RPMI8226 (cell line): Measurements from ENCODE around the gene FOXK2.
A peak's percentile ranks its signal among the peaks of the same experiment; 100 is the strongest.
"Not testable (repeated sequence)": the region's sequence is repeated elsewhere in the genome, so short reads cannot be mapped to it uniquely, and the experiment has no call there.

Source experiments
- DNase-seq: peaks from one replicate; pipeline ENCODE4 v3.0.0-alpha.2; 2015

The FOXK2 gene

DNA sequence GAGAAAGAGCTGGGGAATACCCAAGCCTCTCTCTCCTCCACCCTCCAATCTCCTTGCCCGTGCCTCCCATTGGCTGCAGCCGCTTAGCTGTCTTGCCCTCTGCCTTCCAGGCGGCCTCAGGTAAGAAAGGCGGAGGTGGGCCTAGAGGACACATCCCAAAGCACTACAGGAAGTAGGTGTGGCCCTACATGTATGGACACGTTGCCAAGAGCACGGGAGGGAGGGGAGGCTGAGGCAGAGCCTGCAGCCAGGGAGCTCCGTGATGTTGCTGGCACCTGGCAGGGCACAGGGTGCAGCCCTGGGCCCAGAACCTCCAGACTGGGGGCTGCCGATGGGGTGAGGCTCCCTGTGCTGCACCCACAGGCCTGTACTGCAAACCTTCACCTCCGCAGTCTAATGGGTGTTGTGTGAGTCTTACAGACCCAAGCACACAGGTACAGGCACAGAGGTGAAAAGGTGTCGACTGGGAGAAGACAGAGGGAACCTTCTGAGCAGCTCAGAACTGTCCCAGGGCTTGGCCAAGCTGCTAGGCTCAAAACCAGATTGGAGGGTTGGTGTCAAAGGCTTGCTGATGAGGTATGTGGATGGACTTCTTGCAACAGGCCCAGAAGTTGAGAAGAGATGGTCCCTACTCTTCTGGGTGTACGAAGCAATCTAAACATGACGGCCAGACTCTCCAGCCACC is 23.5 kb upstream of the FOXK2 start:
- no peak for DNase-seq

GRCh38 chr17:82496529-82497434 is 22.8 kb upstream of the FOXK2 start:
- peak; percentile 96 for DNase-seq

DNA sequence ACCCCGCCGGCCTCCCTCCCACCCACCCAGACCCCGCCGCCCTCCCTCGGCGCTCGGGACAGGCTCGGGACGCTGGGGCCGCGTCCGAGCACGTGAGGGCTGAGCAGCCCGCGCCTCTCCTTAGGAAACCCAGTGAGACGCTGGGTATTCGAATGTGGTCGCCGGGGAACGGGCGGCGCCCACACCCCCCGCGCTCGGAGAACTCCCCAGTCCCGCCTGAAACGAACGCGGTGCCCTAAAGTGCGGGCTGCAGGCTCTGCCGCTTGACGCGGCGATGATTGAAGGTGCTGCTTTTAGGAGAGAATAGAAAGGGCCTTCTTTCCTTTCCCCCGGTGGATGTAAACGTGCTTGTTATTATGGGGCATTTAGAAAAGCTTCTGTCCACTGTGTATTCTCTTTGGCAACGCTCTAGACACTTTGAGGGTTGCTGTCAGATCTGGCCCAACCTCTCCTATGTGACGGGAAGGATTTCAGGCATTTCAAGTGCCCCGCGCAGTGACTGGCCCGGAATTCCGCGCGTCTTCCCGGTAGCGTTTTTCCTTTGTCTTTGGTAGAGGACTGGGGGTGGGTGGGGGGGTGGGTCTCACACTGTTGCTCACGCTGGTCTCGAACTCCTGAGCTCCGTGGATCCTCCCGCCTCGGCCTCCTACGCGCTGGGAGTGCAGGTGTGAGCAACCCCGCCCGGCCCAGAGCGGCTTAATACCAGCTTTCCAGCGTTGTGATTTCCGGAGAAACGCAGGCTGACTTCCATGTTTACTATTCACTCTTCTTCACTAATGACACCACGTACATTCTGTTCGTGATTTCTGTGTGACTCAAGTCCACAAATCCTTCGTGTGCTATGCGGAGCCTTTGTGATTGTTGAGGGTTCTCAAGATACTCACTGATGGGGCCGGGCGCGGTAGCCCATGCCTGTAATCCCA is 21.8 kb upstream of the FOXK2 start:
- DNase-seq, result peak; percentile 66

DNA sequence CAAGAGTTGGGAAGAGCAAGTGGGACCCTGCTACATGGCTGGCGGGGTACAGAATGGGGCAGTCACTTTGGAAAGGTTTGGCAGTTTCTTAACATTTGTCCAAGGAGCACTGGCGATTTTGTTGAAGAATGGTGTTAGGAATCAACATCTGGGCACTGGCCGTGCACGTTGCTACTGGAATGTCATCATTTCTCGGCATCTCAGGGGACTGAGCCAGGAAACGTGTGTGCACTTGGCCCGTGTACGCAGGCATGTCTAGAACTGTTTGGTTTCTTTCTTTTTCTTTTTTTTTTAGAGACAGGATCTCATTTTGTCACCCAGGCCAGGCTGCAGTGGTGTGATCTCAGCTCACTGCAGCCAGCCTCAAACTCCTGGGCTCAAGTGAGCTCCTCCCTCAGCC is 17.3 kb upstream of the FOXK2 start:
- DNase-seq, result no peak

- no peak for DNase-seq
Measured at GRCh38 chr17:82503094-82503727, 16.3 kb upstream of the FOXK2 start.

DNA sequence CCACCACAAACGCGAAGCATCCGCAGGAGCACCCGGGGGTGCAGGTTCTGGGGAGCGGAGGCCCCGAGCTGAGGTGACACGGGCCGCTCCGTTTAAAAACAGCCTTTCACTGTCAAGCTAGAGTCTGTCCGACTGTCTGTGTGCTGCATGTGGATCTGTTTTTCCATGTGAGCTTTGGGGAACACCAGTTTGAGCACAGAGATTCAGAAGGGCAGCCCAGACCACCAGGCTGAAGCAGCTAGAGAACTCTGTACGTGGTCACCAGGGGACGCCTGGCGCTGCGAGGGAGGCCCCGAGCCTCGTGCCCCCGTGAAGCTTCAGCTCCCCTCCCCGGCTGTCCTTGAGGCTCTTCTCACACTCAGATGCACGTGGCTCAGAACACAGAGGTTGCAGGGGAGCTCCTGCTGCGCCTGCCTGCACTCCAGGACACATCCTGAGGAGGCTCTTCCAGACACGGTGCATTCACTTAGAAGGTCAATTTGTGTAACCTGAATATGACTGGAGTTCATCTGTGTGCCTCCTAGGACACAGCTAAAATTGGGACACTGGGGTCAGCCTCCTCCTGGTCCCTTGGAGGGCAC is 15.7 kb upstream of the FOXK2 start:
- no peak for DNase-seq

GRCh38 chr17:82505296-82505695 is 14.2 kb upstream of the FOXK2 start:
- DNase-seq, result no peak

DNA sequence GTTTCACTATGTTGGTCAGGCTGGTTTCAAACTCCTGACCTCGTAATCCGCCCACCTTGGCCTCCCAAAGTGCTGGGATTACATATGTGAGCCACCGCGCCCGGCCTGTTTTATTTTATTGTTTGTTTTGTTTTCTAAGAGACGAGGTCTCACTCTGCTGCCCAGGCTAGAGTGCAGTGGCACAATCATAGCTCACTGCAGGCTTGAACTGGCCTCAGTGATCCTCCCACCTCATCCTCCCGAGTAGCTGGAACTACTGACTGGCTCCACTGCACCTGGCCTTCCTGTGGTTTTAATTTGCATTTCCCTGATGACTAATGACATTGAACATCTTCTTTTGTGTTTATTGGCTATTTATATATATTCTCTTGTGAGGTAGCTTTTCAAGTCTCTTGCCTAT is 13.1 kb upstream of the FOXK2 start:
- DNase-seq, result peak; percentile 80

DNA sequence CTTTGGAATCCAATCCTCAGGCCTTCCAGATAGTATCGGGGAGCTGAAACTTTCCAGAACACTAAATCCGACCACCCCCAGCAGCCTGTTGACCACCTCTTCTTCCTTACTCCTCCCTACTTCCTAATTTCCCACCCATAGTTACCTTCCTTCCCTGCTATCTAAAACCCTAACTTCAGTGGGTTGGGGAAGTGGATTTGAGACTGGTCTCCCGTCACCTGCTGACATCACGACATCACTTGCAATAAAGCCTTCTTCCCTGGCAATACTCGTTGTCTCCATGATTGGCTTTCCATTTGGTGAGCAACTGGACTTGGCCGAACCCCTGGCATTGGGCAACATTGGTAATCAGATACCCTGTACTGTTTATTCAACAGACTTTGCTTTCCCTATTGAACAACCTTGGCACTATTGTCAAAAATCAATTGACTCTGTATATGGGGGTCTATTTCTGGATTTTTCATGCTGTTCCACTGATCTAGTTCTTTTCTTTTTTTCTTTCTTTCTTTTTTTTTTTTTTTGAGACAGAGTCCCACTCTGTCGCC is 11.8 kb upstream of the FOXK2 start:
- DNase-seq, result no peak

GRCh38 chr17:82511642-82512041 is 7.9 kb upstream of the FOXK2 start:
- DNase-seq, result not testable (repeated sequence)

GRCh38 chr17:82513864-82514263 is 5.7 kb upstream of the FOXK2 start:
- DNase-seq, result not testable (repeated sequence)

- no peak for DNase-seq
Measured at GRCh38 chr17:82517230-82517865, 2.2 kb upstream of the FOXK2 start.

DNA sequence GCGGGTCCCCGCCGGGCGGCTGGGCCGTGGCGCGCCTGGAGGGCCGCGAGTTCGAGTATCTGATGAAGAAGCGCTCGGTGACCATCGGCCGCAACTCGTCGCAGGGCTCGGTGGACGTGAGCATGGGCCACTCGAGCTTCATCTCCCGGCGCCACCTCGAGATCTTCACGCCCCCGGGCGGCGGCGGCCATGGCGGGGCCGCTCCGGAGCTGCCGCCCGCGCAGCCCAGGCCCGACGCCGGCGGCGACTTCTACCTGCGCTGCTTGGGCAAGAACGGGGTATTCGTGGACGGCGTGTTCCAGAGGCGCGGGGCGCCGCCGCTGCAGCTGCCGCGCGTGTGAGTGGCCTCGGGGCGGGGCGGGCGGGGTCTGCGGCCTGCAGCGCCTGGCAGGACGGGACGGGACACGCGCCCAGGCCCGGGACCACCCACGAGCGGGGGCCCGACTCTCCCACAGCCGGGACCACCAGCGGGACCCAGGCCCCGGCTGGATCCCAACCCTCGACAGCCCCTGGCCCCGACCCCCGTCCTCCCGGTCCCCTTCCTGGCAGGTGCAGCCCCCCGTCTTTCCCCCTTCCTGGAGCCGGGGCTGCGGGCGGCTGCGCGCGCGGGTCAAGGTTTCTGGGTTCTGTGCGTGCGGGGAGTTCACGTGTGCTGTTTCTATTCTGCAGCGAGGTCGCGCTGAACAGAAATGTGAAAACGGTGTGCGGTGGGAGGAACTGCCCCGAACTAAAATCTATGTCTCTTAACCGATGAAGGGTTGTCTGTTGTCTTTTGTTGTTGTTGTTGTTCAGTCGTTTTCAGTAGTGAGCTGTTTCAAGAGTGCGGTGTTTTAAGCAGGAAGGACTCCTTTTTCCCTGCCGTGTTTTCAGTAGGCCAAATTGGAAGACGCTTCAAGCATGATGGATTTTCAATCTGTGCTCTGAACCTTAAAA is 705 bp downstream of the FOXK2 start:
- DNase-seq, result peak; percentile 50

GRCh38 chr17:82524540-82524939 is 5.0 kb downstream of the FOXK2 start:
- no peak for DNase-seq

GRCh38 chr17:82525712-82526111 is 6.2 kb downstream of the FOXK2 start:
- no peak for DNase-seq

- DNase-seq, result no peak
Measured at GRCh38 chr17:82527898-82528297, 8.4 kb downstream of the FOXK2 start.

GRCh38 chr17:82528484-82529265 is 9.1 kb downstream of the FOXK2 start:
- no peak for DNase-seq

- DNase-seq, result no peak
Measured at GRCh38 chr17:82529914-82530300, 10.4 kb downstream of the FOXK2 start.

GRCh38 chr17:82531431-82531881 is 11.9 kb downstream of the FOXK2 start:
- no peak for DNase-seq
